PFSK-1 (cell line): Measurements from ENCODE around the gene PPM1H.

ENCODE experiments used
- FOXP2 ChIP-seq: optimal IDR thresholded peaks from 2 replicates; pipeline ENCODE3; 2011; ENCODE audit warnings: borderline replicate concordance, control low read depth, inconsistent platforms; ENCODE audit not compliant: insufficient read depth; ENCODE audit errors: extremely low read length, extremely low read depth
- POLR2AphosphoS5 ChIP-seq: IDR thresholded peaks from 2 replicates; pipeline ENCODE4 v1.6.1; 2012; ENCODE audit warnings: low read depth, mild to moderate bottlenecking, control low read depth, low read length, moderate library complexity
- REST ChIP-seq, 2 experiments: IDR thresholded peaks; 2 replicates each; pipeline versions ENCODE4 v1.6.1 to v1.8.0; 2011 to 2012; ENCODE audit warnings: low read depth in 2 of 2, low read length in 2 of 2, control low read depth in 1 of 2, inconsistent platforms in 1 of 2, mild to moderate bottlenecking in 1 of 2, moderate library complexity in 1 of 2; ENCODE audit not compliant: insufficient read depth in 1 of 2
- SIN3A ChIP-seq: IDR thresholded peaks from 2 replicates; pipeline ENCODE4 v1.6.1; 2012; ENCODE audit warnings: mild to moderate bottlenecking, low read length, moderate library complexity, borderline replicate concordance; ENCODE audit not compliant: insufficient read depth
- TAF1 ChIP-seq: IDR thresholded peaks from 2 replicates; pipeline ENCODE4 v1.6.1; 2012; ENCODE audit warnings: low read length, control low read depth, borderline replicate concordance; ENCODE audit not compliant: insufficient read depth

PPM1H gene

GRCh38 chr12:62632411-62632918 is 302.5 kb downstream of the PPM1H start:
- TF ChIP-seq POLR2AphosphoS5, result no peak
- TF ChIP-seq TAF1, result no peak
- no peak for TF ChIP-seq SIN3A
- no peak for TF ChIP-seq FOXP2
- no peak for TF ChIP-seq REST (IDR thresholded peaks at IDR 0.05; ENCODE audit: insufficient read depth in 1 of 2, low read depth in 2 of 2, low read length in 2 of 2)

DNA sequence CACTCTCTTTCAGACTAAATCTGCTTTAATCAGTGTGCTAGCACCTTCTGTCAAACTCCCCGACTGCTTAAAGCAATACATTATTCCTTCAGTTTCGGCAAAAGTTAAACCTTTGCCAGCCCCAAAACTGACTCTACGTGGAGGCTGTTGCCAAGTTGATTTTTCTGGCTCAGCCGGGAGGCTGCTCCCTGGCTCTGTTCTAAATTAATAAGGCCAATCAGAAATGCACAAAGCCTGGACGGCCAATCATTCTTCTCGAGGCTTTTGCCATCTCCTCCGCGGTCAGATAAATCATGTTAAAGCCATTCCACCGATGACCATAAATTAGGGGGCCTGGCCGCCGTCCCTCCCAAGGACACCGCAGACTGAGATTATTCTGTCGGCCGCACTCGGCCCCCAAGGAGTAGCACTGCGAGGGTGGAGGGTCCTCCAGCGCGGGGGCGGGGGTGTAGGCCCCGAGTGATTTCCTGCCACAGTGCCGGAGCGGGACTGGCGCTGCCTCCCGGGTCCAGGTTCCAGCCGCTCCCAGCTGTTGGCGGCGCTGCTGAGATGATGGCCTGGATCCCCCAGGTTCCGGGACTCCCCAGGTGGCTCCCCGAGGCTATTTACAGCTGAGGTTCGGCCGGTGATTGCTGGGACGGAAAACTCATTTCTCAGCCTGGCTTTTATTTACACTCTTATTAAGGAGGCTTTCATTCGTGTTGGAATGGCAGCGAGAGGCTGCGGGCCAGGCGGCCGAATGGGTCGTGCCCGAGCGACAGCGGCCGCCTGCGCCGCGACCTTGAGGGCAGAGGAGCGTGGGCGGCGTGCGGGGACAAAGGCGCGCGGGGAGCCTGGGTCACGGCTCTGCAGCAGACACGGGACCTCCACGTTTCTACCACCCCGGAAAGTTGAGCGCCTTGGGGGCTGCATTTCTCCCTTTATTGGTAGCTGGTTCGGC is 303.2 kb downstream of the PPM1H start:
- TF ChIP-seq SIN3A (no peak), POLR2AphosphoS5 (no peak), FOXP2 (no peak), TAF1 (no peak), REST (IDR thresholded peaks at IDR 0.05; ENCODE audit: insufficient read depth in 1 of 2, low read depth in 2 of 2, low read length in 2 of 2) (no peak)

- no peak for TF ChIP-seq TAF1
- no peak for TF ChIP-seq POLR2AphosphoS5
- TF ChIP-seq FOXP2, result no peak
- TF ChIP-seq SIN3A, result no peak
- TF ChIP-seq REST (IDR thresholded peaks at IDR 0.05; ENCODE audit: insufficient read depth in 1 of 2, low read depth in 2 of 2, low read length in 2 of 2), result no peak
Observed at GRCh38 chr12:62629971-62630739, 304.8 kb downstream of the PPM1H start.

DNA sequence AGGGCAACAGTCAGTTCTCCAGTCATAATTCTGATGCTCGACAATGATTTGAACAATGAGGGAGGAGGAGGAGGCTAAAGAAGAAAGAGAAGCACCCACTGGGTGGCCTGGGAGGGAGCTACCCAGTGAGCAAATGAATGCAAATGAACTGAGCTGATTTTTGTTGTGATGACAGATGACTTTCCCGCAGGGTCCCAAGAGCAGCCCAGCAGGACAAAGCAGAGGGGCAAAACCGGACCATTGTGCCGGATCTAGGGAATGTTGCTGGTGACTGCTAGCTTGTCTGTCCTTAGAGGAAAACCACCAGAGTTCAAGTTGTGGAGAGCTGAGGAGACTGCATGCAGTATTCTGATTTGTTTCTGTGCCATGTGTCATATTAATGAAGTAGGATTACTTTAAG is 305.5 kb downstream of the PPM1H start:
- no peak for TF ChIP-seq REST (IDR thresholded peaks at IDR 0.05; ENCODE audit: insufficient read depth in 1 of 2, low read depth in 2 of 2, low read length in 2 of 2)
- TF ChIP-seq TAF1, result no peak
- no peak for TF ChIP-seq FOXP2
- TF ChIP-seq POLR2AphosphoS5, result no peak
- TF ChIP-seq SIN3A, result no peak
